Large intestine (tissue), 12 donors: ENCODE measurements around the gene CLRN3. TPM values are rescaled to one million over a fixed set of nuclear protein-coding genes. Genes with fewer than 3 reads are reported as not detected.

Experiments
- DNase-seq, 2 donors: peaks; one replicate each; pipeline versions ENCODE4 v3.0.0 to v3.0.0-alpha.2; 2013
- H3K27ac ChIP-seq: one replicate; pipeline ENCODE4 v1.5.1; 2013; ENCODE audit warnings: low read length
- H3K27me3 ChIP-seq: 2 replicates; pipeline ENCODE4 v1.6.1; 2013; ENCODE audit warnings: low read length; ENCODE audit not compliant: control insufficient read depth, insufficient read depth
- H3K36me3 ChIP-seq: 2 replicates; pipeline ENCODE4 v1.6.1; 2013; ENCODE audit warnings: low read length; ENCODE audit not compliant: control insufficient read depth, insufficient read depth
- H3K4me1 ChIP-seq: one replicate; pipeline ENCODE4 v1.6.1; 2013; ENCODE audit warnings: low read length; ENCODE audit not compliant: control insufficient read depth, insufficient read depth
- H3K4me3 ChIP-seq: one replicate; pipeline ENCODE4 v1.5.1; 2013; ENCODE audit warnings: low read length
- H3K9me3 ChIP-seq: one replicate; pipeline ENCODE4 v1.6.1; 2013; ENCODE audit warnings: mild to moderate bottlenecking, low read depth, low read length, moderate library complexity; ENCODE audit not compliant: control insufficient read depth
- WGBS: methylation state at CpG from one replicate; pipeline ENCODE4 v1.1.5; 2013; ENCODE audit warnings: low lambda C conversion rate; ENCODE audit not compliant: insufficient coverage; 5-methylcytosine and 5-hydroxymethylcytosine counted together
- long read RNA-seq, 11 donors: transcript quantifications; one replicate each; lab custom pipeline, GENCODE V29; 2026
- polyA plus RNA-seq: library from polyadenylated mRNA; unstranded; fragments of 120-200 nt; gene quantifications from one replicate; pipeline ENCODE4 v1.2.1, GENCODE V29; 2013

The CLRN3 gene
- 121 TPM for polyA plus RNA-seq
- long read RNA-seq, donor 1, transcript CLRN3-201 (3 exons, 1,152 nt), result major isoform, 36 of 61 reads
- long read RNA-seq, donor 1, partial matches to known transcripts, result 25 of 61 reads
- long read RNA-seq, donor 1, other reads (novel, unspliced or antisense), result 0 of 61 reads
- long read RNA-seq, donor 2, transcript CLRN3-201 (3 exons, 1,152 nt), result major isoform, 69 of 153 reads
- long read RNA-seq, donor 2, partial matches to known transcripts, result 84 of 153 reads
- long read RNA-seq, donor 2, other reads (novel, unspliced or antisense), result 0 of 153 reads
- long read RNA-seq, donor 3, result 0 reads
- long read RNA-seq, donor 4, transcript CLRN3-201 (3 exons, 1,152 nt), result major isoform, 15 of 22 reads
- long read RNA-seq, donor 4, partial matches to known transcripts, result 7 of 22 reads
- long read RNA-seq, donor 4, other reads (novel, unspliced or antisense), result 0 of 22 reads
- long read RNA-seq, donor 5, transcript CLRN3-201 (3 exons, 1,152 nt), result major isoform, 14 of 49 reads
- long read RNA-seq, donor 5, partial matches to known transcripts, result 35 of 49 reads
- long read RNA-seq, donor 5, other reads (novel, unspliced or antisense), result 0 of 49 reads
- long read RNA-seq, donor 6, transcript CLRN3-201 (3 exons, 1,152 nt), result major isoform, 51 of 113 reads
- long read RNA-seq, donor 6, partial matches to known transcripts, result 62 of 113 reads
- long read RNA-seq, donor 6, other reads (novel, unspliced or antisense), result 0 of 113 reads
- long read RNA-seq, donor 7, transcript CLRN3-201 (3 exons, 1,152 nt), result major isoform, 7 of 20 reads
- long read RNA-seq, donor 7, partial matches to known transcripts, result 13 of 20 reads
- long read RNA-seq, donor 7, other reads (novel, unspliced or antisense), result 0 of 20 reads
- long read RNA-seq, donor 8, transcript CLRN3-201 (3 exons, 1,152 nt), result major isoform, 78 of 162 reads
- long read RNA-seq, donor 8, partial matches to known transcripts, result 78 of 162 reads
- long read RNA-seq, donor 8, other reads (novel, unspliced or antisense), result 6 of 162 reads
- long read RNA-seq, donor 9, transcript CLRN3-201 (3 exons, 1,152 nt), result major isoform, 67 of 119 reads
- long read RNA-seq, donor 9, partial matches to known transcripts, result 52 of 119 reads
- long read RNA-seq, donor 9, other reads (novel, unspliced or antisense), result 0 of 119 reads
- long read RNA-seq, donor 10, transcript CLRN3-201 (3 exons, 1,152 nt), result major isoform, 72 of 146 reads
- long read RNA-seq, donor 10, partial matches to known transcripts, result 74 of 146 reads
- long read RNA-seq, donor 10, other reads (novel, unspliced or antisense), result 0 of 146 reads
- long read RNA-seq, donor 11, transcript CLRN3-201 (3 exons, 1,152 nt), result major isoform, 40 of 60 reads
- long read RNA-seq, donor 11, partial matches to known transcripts, result 20 of 60 reads
- long read RNA-seq, donor 11, other reads (novel, unspliced or antisense), result 0 of 60 reads

- Histone ChIP-seq H3K4me3 (peak within 1 kb of the TSS; percentile 67), H3K27ac (peak within 1 kb of the TSS; percentile 98), H3K4me1 (peaks cover 22% of the 10 kb centered on the region), H3K27me3 (no peaks in the 10 kb centered on the region), H3K9me3 (no peaks in the 10 kb centered on the region), H3K36me3 (peaks cover 5% of the 10 kb centered on the region)
- peak; percentile 91 to 97 for DNase-seq
These were observed at the start of gene CLRN3 for GRCh38 chr10:127892743-127893142. CLRN3 (minus strand) TSS chr10:127892941; CDS start chr10:127892784, 157 bp downstream.

- H3K27ac ChIP-seq, result no peak overlapping the region
- peaks cover 10% of the 10 kb centered on the region for H3K4me1 ChIP-seq
These were observed 48.3 kb upstream of the CLRN3 start for GRCh38 chr10:127940866-127941640.

GRCh38 chr10:127939786-127940330 lies 47.1 kb upstream of the CLRN3 start:
- H3K4me3 ChIP-seq, result no peak overlapping the region

More at GRCh38 chr10:127940866-127941640, 48.3 kb upstream of the CLRN3 start:
- H3K4me3 ChIP-seq, result no peak overlapping the region
- no peaks in the 10 kb centered on the region for H3K27me3 ChIP-seq
- WGBS, result no CpG with 5 or more reads among the region's 6 CpGs
- no peaks in the 10 kb centered on the region for H3K36me3 ChIP-seq
- H3K9me3 ChIP-seq, result no peaks in the 10 kb centered on the region
- DNase-seq, result no peak

GRCh38 chr10:127937915-127938463 lies 45.2 kb upstream of the CLRN3 start:
- H3K36me3 ChIP-seq, result peaks cover 10% of the 10 kb centered on the region
- H3K9me3 ChIP-seq, result no peaks in the 10 kb centered on the region
- H3K27ac ChIP-seq, result no peak overlapping the region
- no peak for DNase-seq
- H3K4me1 ChIP-seq, result no peaks in the 10 kb centered on the region
- WGBS, result 100% methylated on average over 1 of the region's 5 CpGs
- H3K4me3 ChIP-seq, result no peak overlapping the region
- H3K27me3 ChIP-seq, result no peaks in the 10 kb centered on the region

More at GRCh38 chr10:127939786-127940330, 47.1 kb upstream of the CLRN3 start:
- H3K27me3 ChIP-seq, result no peaks in the 10 kb centered on the region
- H3K9me3 ChIP-seq, result no peaks in the 10 kb centered on the region
- H3K27ac ChIP-seq, result no peak overlapping the region
- no CpG with 5 or more reads among the region's 4 CpGs for WGBS
- H3K4me1 ChIP-seq, result no peaks in the 10 kb centered on the region
- DNase-seq, result no peak
- peaks cover 6% of the 10 kb centered on the region for H3K36me3 ChIP-seq

GRCh38 chr10:127937069-127937468 lies 44.3 kb upstream of the CLRN3 start:
- H3K27ac ChIP-seq, result no peak overlapping the region
- no peak for DNase-seq
- peaks cover 10% of the 10 kb centered on the region for H3K36me3 ChIP-seq
- H3K27me3 ChIP-seq, result no peaks in the 10 kb centered on the region
- no peaks in the 10 kb centered on the region for H3K9me3 ChIP-seq
- H3K4me3 ChIP-seq, result no peak overlapping the region
- no peaks in the 10 kb centered on the region for H3K4me1 ChIP-seq

GRCh38 chr10:127935071-127935561 lies 42.4 kb upstream of the CLRN3 start:
- no peak for DNase-seq
- H3K27ac ChIP-seq, result no peak overlapping the region
- WGBS, result no CpG with 5 or more reads among the region's 16 CpGs
- no peaks in the 10 kb centered on the region for H3K4me1 ChIP-seq
- peaks cover 10% of the 10 kb centered on the region for H3K36me3 ChIP-seq
- H3K27me3 ChIP-seq, result no peaks in the 10 kb centered on the region
- no peaks in the 10 kb centered on the region for H3K9me3 ChIP-seq
- no peak overlapping the region for H3K4me3 ChIP-seq

GRCh38 chr10:127934383-127934782 lies 41.6 kb upstream of the CLRN3 start:
- WGBS, result no CpG with 5 or more reads among the region's 14 CpGs
- Histone ChIP-seq H3K4me1 (no peaks in the 10 kb centered on the region), H3K4me3 (no peak overlapping the region), H3K27me3 (no peaks in the 10 kb centered on the region), H3K9me3 (no peaks in the 10 kb centered on the region), H3K27ac (no peak overlapping the region), H3K36me3 (peaks cover 10% of the 10 kb centered on the region)
- no peak for DNase-seq

- WGBS, result 100% methylated on average over 1 of the region's 5 CpGs
- Histone ChIP-seq H3K4me1 (no peaks in the 10 kb centered on the region), H3K4me3 (no peak overlapping the region), H3K9me3 (no peaks in the 10 kb centered on the region), H3K27ac (no peak overlapping the region), H3K27me3 (no peaks in the 10 kb centered on the region), H3K36me3 (peaks cover 10% of the 10 kb centered on the region)
- DNase-seq, result no peak
These were observed 40.5 kb upstream of the CLRN3 start for GRCh38 chr10:127933271-127933670.
